ENCODE results near the gene DENND1A.

DENND1A gene

GRCh38 chr9:123478160-123478559 is 451.8 kb downstream of the DENND1A start:
- DNase-seq, result no peak

GRCh38 chr9:123475407-123475806 is 454.5 kb downstream of the DENND1A start:
- DNase-seq, result no peak

- DNase-seq, result no peak
Observed at GRCh38 chr9:123472862-123473614, 456.9 kb downstream of the DENND1A start.

GRCh38 chr9:123471843-123472570 is 457.9 kb downstream of the DENND1A start:
- no peak for DNase-seq

- no peak for DNase-seq
Observed at GRCh38 chr9:123470991-123471770, 458.7 kb downstream of the DENND1A start.

- DNase-seq, result no peak
Observed at GRCh38 chr9:123470121-123470782, 459.7 kb downstream of the DENND1A start.

- no peak for DNase-seq
Observed at GRCh38 chr9:123469282-123469681, 460.6 kb downstream of the DENND1A start.

- no peak for DNase-seq
Observed at GRCh38 chr9:123468541-123468940, 461.4 kb downstream of the DENND1A start.

GRCh38 chr9:123465304-123465703 is 464.6 kb downstream of the DENND1A start:
- no peak for DNase-seq

GRCh38 chr9:123460091-123460490 is 469.8 kb downstream of the DENND1A start:
- DNase-seq, result no peak

- no peak for DNase-seq
Observed at GRCh38 chr9:123457583-123457982, 472.3 kb downstream of the DENND1A start.

- no peak for DNase-seq
Observed at GRCh38 chr9:123456011-123456410, 473.9 kb downstream of the DENND1A start.

GRCh38 chr9:123455187-123455586 is 474.7 kb downstream of the DENND1A start:
- no peak for DNase-seq

- no peak for DNase-seq
Observed at GRCh38 chr9:123454361-123454760, 475.6 kb downstream of the DENND1A start.

- no peak for DNase-seq
Observed at GRCh38 chr9:123453831-123454321, 476.1 kb downstream of the DENND1A start.

- no peak for DNase-seq
Observed at GRCh38 chr9:123453076-123453667, 476.8 kb downstream of the DENND1A start.

GRCh38 chr9:123450996-123451395 is 478.9 kb downstream of the DENND1A start:
- DNase-seq, result no peak

- DNase-seq, result no peak
Observed at GRCh38 chr9:123450098-123450770, 479.7 kb downstream of the DENND1A start.

- DNase-seq, result no peak
Observed at GRCh38 chr9:123447934-123448646, 481.8 kb downstream of the DENND1A start.

GRCh38 chr9:123445981-123446610 is 483.8 kb downstream of the DENND1A start:
- no peak for DNase-seq

- DNase-seq, result no peak
Observed at GRCh38 chr9:123445116-123445515, 484.8 kb downstream of the DENND1A start.

All from NCI-H526 treated with DMSO at 0.1 percent for 48 hours (cell line).